ENCODE data around the gene PDLIM3.

The PDLIM3 gene

DNA sequence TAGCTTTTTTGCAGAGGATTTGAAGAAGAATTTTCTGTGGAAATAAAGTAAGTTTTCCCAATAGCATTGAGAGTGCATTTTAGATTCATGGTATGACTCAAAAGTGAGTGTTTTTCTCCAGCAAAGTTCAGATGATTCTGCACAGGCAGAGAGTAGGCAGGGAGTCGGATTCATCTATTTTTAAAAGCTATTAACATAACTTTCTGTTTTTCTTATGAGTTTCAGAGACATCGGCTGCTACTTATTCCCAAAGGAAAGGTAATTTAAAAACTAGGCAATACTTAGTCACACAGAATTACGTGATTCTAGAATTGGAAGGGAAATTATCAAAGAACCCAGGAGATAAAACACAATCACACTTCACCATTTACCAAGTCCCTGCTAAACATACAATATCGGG is 68.2 kb downstream of the PDLIM3 start:
- H3K27me3 ChIP-seq (ENCODE audit: control insufficient read depth in 1 of 2, insufficient read depth in 2 of 2, low read length in 2 of 2), result no peaks in the 10 kb centered on the region
- no peak overlapping the region for H3K9ac ChIP-seq (ENCODE audit: low read length)
- no peaks in the 10 kb centered on the region for H3K9me3 ChIP-seq (ENCODE audit: low read length)
- H3K4me1 ChIP-seq (ENCODE audit: insufficient read depth, low read length), result no peaks in the 10 kb centered on the region
- no peak overlapping the region for H3K27ac ChIP-seq (ENCODE audit: low read depth, low read length)
- H3K36me3 ChIP-seq (ENCODE audit: insufficient read depth, low read length), result no peaks in the 10 kb centered on the region
- no peak overlapping the region for H3K4me3 ChIP-seq (ENCODE audit: low read depth in 1 of 2, low read length in 2 of 2)

DNA sequence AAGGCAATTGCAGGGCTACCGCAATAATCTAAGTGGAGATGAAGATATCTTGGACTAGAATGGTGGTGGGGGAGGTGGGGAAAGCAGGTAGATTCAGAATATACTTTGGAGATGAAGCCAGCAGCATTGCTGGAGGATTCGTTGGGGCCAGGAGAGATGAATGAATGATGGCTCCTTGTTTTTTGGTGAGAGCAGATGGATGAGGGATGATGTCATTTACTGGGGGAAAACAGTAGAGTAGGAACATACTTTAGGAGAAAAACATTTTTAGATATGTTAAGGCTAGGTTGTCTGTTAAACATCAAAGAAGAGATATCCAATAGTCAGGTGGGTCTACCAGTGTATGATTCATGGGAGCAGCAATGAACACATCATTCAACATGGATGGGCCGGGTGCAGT is 69.6 kb downstream of the PDLIM3 start:
- H3K36me3 ChIP-seq (ENCODE audit: insufficient read depth, low read length), result no peaks in the 10 kb centered on the region
- H3K4me3 ChIP-seq (ENCODE audit: low read depth in 1 of 2, low read length in 2 of 2), result no peak overlapping the region
- H3K9me3 ChIP-seq (ENCODE audit: low read length), result no peaks in the 10 kb centered on the region
- H3K9ac ChIP-seq (ENCODE audit: low read length), result no peak overlapping the region
- H3K27me3 ChIP-seq (ENCODE audit: control insufficient read depth in 1 of 2, insufficient read depth in 2 of 2, low read length in 2 of 2), result no peaks in the 10 kb centered on the region
- no peaks in the 10 kb centered on the region for H3K4me1 ChIP-seq (ENCODE audit: insufficient read depth, low read length)
- no peak overlapping the region for H3K27ac ChIP-seq (ENCODE audit: low read depth, low read length)

DNA sequence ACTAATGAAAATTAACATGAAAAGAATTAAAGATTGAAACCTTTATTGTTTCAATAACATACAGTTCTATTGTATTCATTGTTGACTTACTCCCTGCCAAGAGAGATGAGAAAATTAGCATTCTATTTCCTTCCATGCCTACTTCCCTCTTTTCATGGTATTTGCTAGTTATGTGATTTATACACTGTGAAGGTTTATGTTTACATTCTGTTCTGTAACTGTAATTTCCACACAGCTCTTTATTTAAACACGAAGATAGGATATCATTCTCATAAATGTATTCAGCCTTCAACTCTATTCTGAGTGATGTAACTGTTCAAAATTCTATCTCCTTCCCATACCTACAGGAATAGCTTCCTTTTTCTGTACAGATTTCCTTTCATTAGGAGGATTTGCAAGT is 70.4 kb downstream of the PDLIM3 start:
- Histone ChIP-seq H3K36me3 (ENCODE audit: insufficient read depth, low read length) (no peaks in the 10 kb centered on the region), H3K27me3 (ENCODE audit: control insufficient read depth in 1 of 2, insufficient read depth in 2 of 2, low read length in 2 of 2) (no peaks in the 10 kb centered on the region), H3K9ac (ENCODE audit: low read length) (no peak overlapping the region), H3K4me3 (ENCODE audit: low read depth in 1 of 2, low read length in 2 of 2) (no peak overlapping the region), H3K27ac (ENCODE audit: low read depth, low read length) (no peak overlapping the region), H3K4me1 (ENCODE audit: insufficient read depth, low read length) (no peaks in the 10 kb centered on the region), H3K9me3 (ENCODE audit: low read length) (no peaks in the 10 kb centered on the region)

DNA sequence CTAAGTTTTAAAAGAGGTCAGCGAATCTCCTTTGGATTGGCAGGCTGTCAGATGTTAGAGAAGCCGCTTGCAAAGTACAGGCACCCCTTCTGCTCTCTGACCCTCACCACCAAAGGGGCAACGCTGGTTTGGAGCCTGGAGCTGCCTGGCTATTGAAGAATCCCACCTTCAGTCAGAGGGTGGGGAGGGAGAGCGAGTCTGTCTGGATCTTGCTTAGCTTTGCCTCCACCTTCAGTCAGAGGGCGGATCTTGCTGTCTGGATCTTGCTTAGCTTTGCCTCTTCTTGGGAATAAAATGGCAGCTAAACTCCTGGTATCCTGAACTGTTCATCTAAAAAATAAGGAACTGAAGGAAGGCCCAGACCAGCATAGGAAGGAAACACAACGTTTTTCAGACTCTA is 71.1 kb downstream of the PDLIM3 start:
- no peaks in the 10 kb centered on the region for H3K4me1 ChIP-seq (ENCODE audit: insufficient read depth, low read length)
- no peaks in the 10 kb centered on the region for H3K36me3 ChIP-seq (ENCODE audit: insufficient read depth, low read length)
- no peaks in the 10 kb centered on the region for H3K27me3 ChIP-seq (ENCODE audit: control insufficient read depth in 1 of 2, insufficient read depth in 2 of 2, low read length in 2 of 2)
- H3K4me3 ChIP-seq (ENCODE audit: low read depth in 1 of 2, low read length in 2 of 2), result no peak overlapping the region
- H3K9me3 ChIP-seq (ENCODE audit: low read length), result no peaks in the 10 kb centered on the region
- H3K27ac ChIP-seq (ENCODE audit: low read depth, low read length), result no peak overlapping the region
- no peak overlapping the region for H3K9ac ChIP-seq (ENCODE audit: low read length)

DNA sequence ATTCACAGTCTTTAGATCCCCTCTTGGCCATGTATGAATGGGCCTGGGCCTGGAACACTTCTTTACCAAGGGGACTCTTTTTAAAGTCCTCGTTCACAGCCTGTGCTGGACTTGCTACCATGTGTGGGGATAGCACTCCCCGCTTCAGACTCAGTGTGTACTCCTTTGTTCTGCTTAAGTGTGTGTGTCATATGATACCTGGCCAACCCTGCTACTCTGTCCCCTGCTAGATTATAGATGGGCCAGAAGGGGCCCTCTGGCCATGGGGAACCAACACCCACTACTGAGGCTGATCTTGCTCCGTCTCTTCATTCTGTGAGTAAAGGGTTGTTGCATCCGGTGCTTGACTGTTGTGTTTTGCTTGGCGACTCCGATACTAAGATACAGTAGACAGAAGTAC is 71.8 kb downstream of the PDLIM3 start:
- no peaks in the 10 kb centered on the region for H3K4me1 ChIP-seq (ENCODE audit: insufficient read depth, low read length)

DNA sequence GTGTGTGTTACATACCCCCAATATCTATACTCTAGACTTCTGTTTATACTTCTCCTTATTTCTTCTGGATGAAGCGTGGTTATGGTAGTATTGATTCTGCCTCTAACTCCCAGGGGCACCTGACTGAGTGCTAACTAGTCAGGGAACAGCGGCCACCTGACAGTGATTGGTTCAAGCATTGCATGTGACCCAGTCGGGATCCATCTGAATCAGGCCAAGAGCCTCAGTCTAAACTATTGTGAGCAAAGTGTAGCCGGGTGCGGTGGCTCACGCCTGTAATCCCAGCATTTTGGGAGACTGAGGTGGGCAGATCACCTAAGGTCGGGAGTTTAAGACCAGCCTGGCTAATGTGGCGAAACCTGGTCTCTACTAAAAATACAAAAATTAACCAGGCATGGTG is 73.7 kb downstream of the PDLIM3 start:
- Histone ChIP-seq H3K9me3 (ENCODE audit: low read length) (no peaks in the 10 kb centered on the region), H3K27me3 (ENCODE audit: control insufficient read depth in 1 of 2, insufficient read depth in 2 of 2, low read length in 2 of 2) (no peaks in the 10 kb centered on the region), H3K36me3 (ENCODE audit: insufficient read depth, low read length) (no peaks in the 10 kb centered on the region), H3K4me3 (ENCODE audit: low read depth in 1 of 2, low read length in 2 of 2) (no peak overlapping the region), H3K27ac (ENCODE audit: low read depth, low read length) (no peak overlapping the region), H3K9ac (ENCODE audit: low read length) (no peak overlapping the region), H3K4me1 (ENCODE audit: insufficient read depth, low read length) (no peaks in the 10 kb centered on the region)

More for the DNA sequence above, 71.8 kb downstream of the PDLIM3 start:
- no peaks in the 10 kb centered on the region for H3K27me3 ChIP-seq (ENCODE audit: control insufficient read depth in 1 of 2, insufficient read depth in 2 of 2, low read length in 2 of 2)
- H3K27ac ChIP-seq (ENCODE audit: low read depth, low read length), result no peak overlapping the region
- no peak overlapping the region for H3K9ac ChIP-seq (ENCODE audit: low read length)
- H3K9me3 ChIP-seq (ENCODE audit: low read length), result no peaks in the 10 kb centered on the region
- no peaks in the 10 kb centered on the region for H3K36me3 ChIP-seq (ENCODE audit: insufficient read depth, low read length)
- no peak overlapping the region for H3K4me3 ChIP-seq (ENCODE audit: low read depth in 1 of 2, low read length in 2 of 2)

DNA sequence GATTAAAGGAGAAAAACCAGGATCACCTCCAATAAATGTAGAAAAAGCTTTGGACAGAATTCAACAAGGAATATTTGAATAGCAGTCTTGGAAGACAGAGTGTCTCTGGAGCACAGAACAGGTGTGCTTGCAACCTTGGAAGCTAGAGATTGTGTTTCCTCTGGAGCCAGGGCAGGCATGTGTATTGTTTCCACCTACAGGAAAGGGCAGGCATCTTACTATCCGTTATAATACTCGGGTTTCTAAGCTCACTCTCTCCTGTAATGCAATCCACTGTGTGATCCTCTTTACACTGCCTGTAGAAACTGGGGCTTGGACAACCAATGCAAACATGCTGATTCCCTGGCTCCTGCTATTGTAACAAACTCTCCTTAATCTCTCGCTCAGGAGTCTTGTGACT is 78.2 kb downstream of the PDLIM3 start:
- H3K27me3 ChIP-seq (ENCODE audit: control insufficient read depth in 1 of 2, insufficient read depth in 2 of 2, low read length in 2 of 2), result no peaks in the 10 kb centered on the region
- H3K4me3 ChIP-seq (ENCODE audit: low read depth in 1 of 2, low read length in 2 of 2), result no peak overlapping the region
- no peaks in the 10 kb centered on the region for H3K36me3 ChIP-seq (ENCODE audit: insufficient read depth, low read length)
- no peaks in the 10 kb centered on the region for H3K4me1 ChIP-seq (ENCODE audit: insufficient read depth, low read length)
- no peak overlapping the region for H3K9ac ChIP-seq (ENCODE audit: low read length)
- H3K9me3 ChIP-seq (ENCODE audit: low read length), result no peaks in the 10 kb centered on the region
- H3K27ac ChIP-seq (ENCODE audit: low read depth, low read length), result no peak overlapping the region

DNA sequence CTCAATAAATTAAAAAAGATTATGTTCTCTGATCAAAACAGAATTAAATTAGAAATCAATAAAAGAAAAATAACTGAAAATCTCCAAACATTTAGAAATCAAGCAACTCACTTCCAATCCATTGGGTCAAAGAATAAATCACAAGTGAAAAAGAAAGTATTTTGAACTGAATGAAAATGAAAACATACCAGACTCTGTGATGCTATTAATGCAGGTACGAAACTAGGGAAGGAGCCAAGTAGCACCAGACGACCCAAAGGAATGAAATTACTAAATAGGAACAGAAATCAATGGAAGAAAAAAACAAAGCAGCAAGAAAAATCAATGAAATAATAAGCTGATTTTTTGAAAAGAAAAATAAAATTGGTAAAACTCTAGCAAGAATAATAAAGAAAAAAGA is 79.2 kb downstream of the PDLIM3 start:
- H3K9ac ChIP-seq (ENCODE audit: low read length), result no peak overlapping the region
- no peak overlapping the region for H3K27ac ChIP-seq (ENCODE audit: low read depth, low read length)
- no peaks in the 10 kb centered on the region for H3K27me3 ChIP-seq (ENCODE audit: control insufficient read depth in 1 of 2, insufficient read depth in 2 of 2, low read length in 2 of 2)
- H3K9me3 ChIP-seq (ENCODE audit: low read length), result no peaks in the 10 kb centered on the region
- H3K4me1 ChIP-seq (ENCODE audit: insufficient read depth, low read length), result no peaks in the 10 kb centered on the region
- no peak overlapping the region for H3K4me3 ChIP-seq (ENCODE audit: low read depth in 1 of 2, low read length in 2 of 2)
- no peaks in the 10 kb centered on the region for H3K36me3 ChIP-seq (ENCODE audit: insufficient read depth, low read length)
